K562 (cell line): ENCODE measurements around the gene GSTO2. TPM values are rescaled to one million over a fixed set of nuclear protein-coding genes. Genes with fewer than 3 reads are reported as not detected.

Source experiments
- ATAC-seq: fragments of 200-7000 bp; cut with Tn5 transposase; 3 replicates; pipeline ENCODE4 v1.9.1; 2020; ENCODE audit warnings: moderate library complexity
- BruUV-seq: library from RNA; stranded (reverse); fragments of 400-500 nt; replicated peaks from 2 replicates; lab custom pipeline; 2021; lab: Mats Ljungman, UMichigan
- CTCF ChIA-PET: fragments of 300-600 bp; formaldehyde crosslinking; extraction: SDS; loops from one replicate; lab custom pipeline; 2021; ENCODE audit warnings: low intra/inter-chr PET ratio; lab: Yijun Ruan, JAX
- POLR2A ChIA-PET: fragments of 300-600, 350-650 bp; sonication (Branson Sonifier 250); formaldehyde crosslinking; extraction: SDS; loops from one replicate; lab custom pipeline; 2021; ENCODE audit warnings: antibody characterized with exemption, inconsistent platforms; lab: Yijun Ruan, JAX
- DNase-seq, 4 experiments: peaks; one replicate each; pipeline versions ENCODE4 v3.0.0 to v3.0.0-alpha.2; 2011 to 2018; ENCODE audit warnings: low spot score in 3 of 4, mixed read lengths in 3 of 4; ENCODE audit errors: extremely low read depth in 1 of 4
- FAIRE-seq: peaks from 2 replicates; lab custom pipeline; 2011; peaks lifted over from hg19 to GRCh38; lab: Jason Lieb, UNC
- H2AFZ ChIP-seq: 2 replicates; pipeline ENCODE4 v1.6.0; 2011; ENCODE audit warnings: low read depth, low read length, control low read depth, inconsistent platforms
- H3K27ac ChIP-seq: fragments of 200-600 bp; 3 replicates; pipeline ENCODE4 v1.8.0; 2011; ENCODE audit warnings: low read depth, mild to moderate bottlenecking, control low read depth, inconsistent platforms, low read length, moderate library complexity, mixed read lengths; ENCODE audit errors: extremely low read depth
- H3K27me3 ChIP-seq, 2 experiments: fragments of 300-600 bp in 1 of 2; 2 replicates in 1 of 2; 3 replicates in 1 of 2; pipeline versions ENCODE4 v1.6.0 to v1.8.0; 2011; ENCODE audit warnings: inconsistent platforms in 2 of 2, low read length in 2 of 2, mild to moderate bottlenecking in 1 of 2, mixed read lengths in 1 of 2, moderate library complexity in 1 of 2; ENCODE audit not compliant: control insufficient read depth in 2 of 2, insufficient read depth in 2 of 2
- H3K36me3 ChIP-seq: fragments of 300-600 bp; 3 replicates; pipeline ENCODE4 v1.8.0; 2011; ENCODE audit warnings: mild to moderate bottlenecking, low read length, inconsistent platforms; ENCODE audit not compliant: control insufficient read depth, insufficient read depth
- H3K4me1 ChIP-seq, 2 experiments: fragments of 200-600 bp in 1 of 2; replicated peaks in 1 of 2; 2 replicates in 1 of 2; 3 replicates in 1 of 2; pipeline versions ENCODE4 v1.5.1 to v1.8.0; 2011; ENCODE audit warnings: inconsistent platforms in 2 of 2, low read length in 2 of 2, mild to moderate bottlenecking in 1 of 2, mixed read lengths in 1 of 2, moderate library complexity in 1 of 2; ENCODE audit not compliant: control insufficient read depth in 2 of 2, insufficient read depth in 2 of 2
- H3K4me2 ChIP-seq: 2 replicates; pipeline ENCODE4 v1.6.1; 2011; ENCODE audit warnings: low read length, control low read depth, inconsistent platforms, mixed read lengths; ENCODE audit not compliant: insufficient read depth
- H3K4me3 ChIP-seq: fragments of 200-600 bp; sonication (generic), shearing (Covaris generic); 2 replicates; pipeline ENCODE4 v1.5.1; 2016; ENCODE audit warnings: control low read depth, inconsistent platforms
- H3K79me2 ChIP-seq: fragments of 200-600 bp; 3 replicates; pipeline ENCODE4 v1.8.0; 2011; ENCODE audit warnings: low read length, inconsistent platforms; ENCODE audit not compliant: control insufficient read depth, insufficient read depth
- H3K9ac ChIP-seq, 2 experiments: 2 replicates each; pipeline versions ENCODE4 v1.6.0 to v1.6.1; 2011; ENCODE audit warnings: low read depth in 2 of 2, low read length in 2 of 2, control low read depth in 1 of 2, inconsistent platforms in 1 of 2, mild to moderate bottlenecking in 1 of 2, mixed read lengths in 1 of 2; ENCODE audit not compliant: insufficient read depth in 1 of 2
- H3K9me1 ChIP-seq: one replicate; pipeline ENCODE4 v1.6.0; 2011; ENCODE audit warnings: inconsistent platforms, mild to moderate bottlenecking, low read length, moderate library complexity; ENCODE audit not compliant: control insufficient read depth, insufficient read depth
- H3K9me3 ChIP-seq: replicated peaks from 2 replicates; pipeline ENCODE4 v1.5.1; 2011; ENCODE audit warnings: low read depth, low read length, inconsistent platforms; ENCODE audit not compliant: control insufficient read depth, insufficient read depth
- H4K20me1 ChIP-seq: replicated peaks from 2 replicates; pipeline ENCODE4 v1.6.1; 2011; ENCODE audit warnings: low read length, inconsistent platforms, mixed read lengths; ENCODE audit not compliant: control insufficient read depth, insufficient read depth
- RNF2 ChIP-seq: sonication (generic); IDR thresholded peaks from 2 replicates; pipeline ENCODE4 v1.6.1; 2016
- SLC30A9 ChIP-seq: fragments of 250-450 bp; sonication (Bioruptor Pico); IDR thresholded peaks from 2 replicates; pipeline ENCODE4 v1.8.0; 2022; ENCODE audit warnings: mild to moderate bottlenecking, moderate library complexity
- ZEB2 ChIP-seq: fragments of 450-650 bp; IDR thresholded peaks from 2 replicates; pipeline ENCODE4 v1.6.1; 2016
- ZNF277 ChIP-seq: fragments of 250-450 bp; sonication (Bioruptor Pico); IDR thresholded peaks from 2 replicates; pipeline ENCODE4 v1.8.0; 2022; ENCODE audit warnings: inconsistent platforms, mild to moderate bottlenecking, moderate library complexity, borderline replicate concordance
- ZNF431 ChIP-seq: sonication (generic); formaldehyde crosslinking; IDR thresholded peaks from 2 replicates; pipeline ENCODE4 v1.8.0; 2022; ENCODE audit warnings: mild to moderate bottlenecking, missing genetic modification reagents
- WGBS: fragments of 100-300 bp; shearing (Covaris generic); methylation state at CpG from one replicate; pipeline ENCODE4 v1.1.6; 2016; ENCODE audit warnings: low coverage, mixed read lengths; ENCODE audit not compliant: insufficient coverage; ENCODE audit errors: missing lambda C conversion rate; 5-methylcytosine and 5-hydroxymethylcytosine counted together
- in situ Hi-C: fragments of 300-500 bp; cut with MboI; formaldehyde crosslinking; loops from 4 replicates; pipeline ENCODE4 v1.15.0; 2018; ENCODE audit warnings: inconsistent platforms, mixed read lengths
- intact Hi-C: fragments of 100-400 bp; cut with micrococcal nuclease; formaldehyde crosslinking; loops from 2 replicates; pipeline ENCODE4 v1.14.2; 2022
- polyA plus RNA-seq, 8 experiments: library from polyadenylated mRNA; depleted of rRNA in 4 of 8; stranded (reverse) in 5 of 8; unstranded in 3 of 8; fragments of >200 nt; fragmentation: Nextera tagmentation in 2 of 8; fragmentation: Illumina TruSeq in 1 of 8; extraction: Ambion mirVana in 2 of 8; extraction: Trizol in 1 of 8; gene quantifications; 2 replicates each; pipeline versions ENCODE4 v1.2.1 to v1.2.3, GENCODE V29; 2011 to 2014; ENCODE audit warnings: inconsistent platforms in 1 of 8, missing spikeins in 1 of 8
- total RNA-seq, 7 experiments: library from RNA; depleted of rRNA in 6 of 7; stranded (reverse); fragments of >200 nt in 6 of 7; fragmentation: Illumina TruSeq in 2 of 7; extraction: Trizol in 2 of 7; gene quantifications; 2 replicates each; pipeline versions ENCODE4 v1.2.1 to v1.2.3, GENCODE V29; 2011 to 2021; ENCODE audit warnings: low replicate concordance in 1 of 7

GSTO2 gene
- total and polyA plus RNA-seq, 9 of the 15 experiments (the other 6 are each of a cell fraction or from before 2014, with no cell fraction given), result 0.18 to 1.8 (median 0.90) TPM

GRCh38 chr10:104322416-104322782, 53.4 kb downstream of the GSTO2 start:
- no peaks in the 10 kb centered on the region for H3K9me3 ChIP-seq
- H3K79me2 ChIP-seq, result peaks cover 100% of the 10 kb centered on the region
- no peak overlapping the region for H3K4me2 ChIP-seq
- no TSS peak for BruUV-seq
- intact Hi-C loops (no loop called here), in situ Hi-C loops (no loop called here)
- FAIRE-seq (no peak), DNase-seq (no peak), ATAC-seq (no peak)
- peak overlapping the region in 1 of 2 experiments; percentile 35; a peak in 1 of 4 replicates for H3K9ac ChIP-seq
- no peaks in the 10 kb centered on the region for H3K27me3 ChIP-seq
- no peak for TF ChIP-seq ZNF431
- H2AFZ ChIP-seq, result no peak overlapping the region
- H3K9me1 ChIP-seq, result peaks cover 23% of the 10 kb centered on the region
- H4K20me1 ChIP-seq, result peaks cover 76% of the 10 kb centered on the region
- POLR2A ChIA-PET, result interaction anchor here (0.7 to 1.1 kb wide), 3 partner anchors 14 to 68 kb away, joined by 4 to 5 read pairs (median 5); partner anchors contain the start of gene GSTO1
- H3K4me3 ChIP-seq, result no peak overlapping the region
- H3K36me3 ChIP-seq, result peaks cover 69% of the 10 kb centered on the region; the same call in 2 of the 3 replicates
- no peak overlapping the region for H3K27ac ChIP-seq
- peaks cover 0 to 13% of the 10 kb centered on the region in 2 experiments; a peak in 4 of 5 replicates for H3K4me1 ChIP-seq
- 77% methylated on average over 7 of the region's 7 CpGs for WGBS
- CTCF ChIA-PET, result no interaction called here

- Histone ChIP-seq H3K27ac (no peak overlapping the region), H3K79me2 (peaks cover 100% of the 10 kb centered on the region), H2AFZ (no peak overlapping the region), H3K4me2 (no peak overlapping the region), H4K20me1 (peaks cover 76% of the 10 kb centered on the region), H3K4me3 (no peak overlapping the region), H3K4me1 (peaks cover 3 to 19% of the 10 kb centered on the region in 2 experiments; a peak in 4 of 5 replicates), H3K36me3 (peaks cover 66% of the 10 kb centered on the region; the same call in 2 of the 3 replicates), H3K9me3 (no peaks in the 10 kb centered on the region), H3K27me3 (no peaks in the 10 kb centered on the region), H3K9ac (no peak overlapping the region; a peak in 1 of 4 replicates), H3K9me1 (peaks cover 24% of the 10 kb centered on the region)
- intact Hi-C loops, result loop anchor here (1.0 kb wide), 1 partner anchor 14 kb away; no protein-coding TSS in a partner anchor
- ChIA-PET POLR2A (no interaction called here), CTCF (no interaction called here)
- FAIRE-seq (no peak), DNase-seq (no peak), ATAC-seq (no peak)
- in situ Hi-C loops, result no loop called here
- 89% methylated on average over 1 of the region's 1 CpG for WGBS
- no peak for TF ChIP-seq ZEB2
- no peak for TF ChIP-seq RNF2
- TF ChIP-seq ZNF277 (CRISPR knock-in tag), result no peak
- no peak for TF ChIP-seq SLC30A9
- BruUV-seq, result no TSS peak
These were observed 54.1 kb downstream of the GSTO2 start for GRCh38 chr10:104323085-104323484.
